ENCODE measurements around the gene PSMB8. TPM values are rescaled to one million over a fixed set of nuclear protein-coding genes. Genes with fewer than 3 reads are reported as not detected.

Gene PSMB8
- total and polyA plus RNA-seq, 12 donors = 49.2 to 195 (median 88.1) TPM

DNA sequence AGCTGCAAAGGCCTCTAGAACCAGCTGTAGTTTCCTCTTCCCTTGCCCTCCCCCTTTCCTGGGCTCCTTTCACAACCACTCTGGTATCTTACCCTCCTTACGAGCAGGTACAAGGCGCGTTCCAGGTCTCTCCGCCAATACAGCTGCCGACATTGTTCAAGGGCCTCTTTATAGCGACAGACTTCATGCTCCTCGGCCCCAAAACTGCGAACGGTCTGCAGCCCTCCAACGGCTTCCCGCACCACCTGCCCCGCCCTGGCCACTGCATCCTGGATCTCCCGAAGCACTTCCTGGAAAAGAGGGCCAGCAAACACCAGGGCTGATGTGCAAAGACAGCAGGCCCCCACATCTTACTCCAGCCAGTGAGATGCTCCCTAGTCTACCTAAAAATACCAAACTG, 11.3 kb downstream of the PSMB8 start:
- peaks cover 0 to 40% of the 10 kb centered on the region in 2 donors for H3K36me3 ChIP-seq (replicated peaks in 1 of 2)
- 85 to 98% (median 91%) methylated on average over 13 of the region's 13 CpGs for WGBS, 4 donors
- H3K27me3 ChIP-seq = no peaks in the 10 kb centered on the region

DNA sequence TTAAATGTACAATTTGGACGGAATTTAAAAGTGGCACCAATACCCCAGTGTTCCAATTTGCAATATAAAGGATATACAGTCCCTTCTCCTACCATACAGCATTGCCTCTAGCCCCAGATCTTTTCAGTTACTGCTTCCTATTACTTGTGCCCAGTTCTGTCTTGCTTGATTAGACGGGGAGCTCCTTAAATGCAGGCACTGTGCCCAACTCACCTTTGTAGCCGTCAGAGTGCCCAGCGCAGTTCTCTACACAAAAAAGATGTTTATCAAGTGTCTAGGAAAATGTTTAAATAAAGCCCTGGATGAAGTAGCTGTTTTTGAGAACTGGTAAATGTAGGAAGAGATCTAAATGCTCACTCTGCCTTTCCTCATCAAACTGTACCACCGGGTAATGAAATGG, 12.9 kb downstream of the PSMB8 start:
- no peak for DNase-seq
- no peaks in the 10 kb centered on the region for H3K27me3 ChIP-seq
- H3K4me3 ChIP-seq = no peak overlapping the region
- no peaks in the 10 kb centered on the region for H3K9me3 ChIP-seq (replicated peaks in 1 of 3)
- intact Hi-C loops (cut with DNase I) = no loop called here
- no peak for TF ChIP-seq POLR2A (IDR thresholded peaks at IDR 0.05)
- TF ChIP-seq, protein P1, sequence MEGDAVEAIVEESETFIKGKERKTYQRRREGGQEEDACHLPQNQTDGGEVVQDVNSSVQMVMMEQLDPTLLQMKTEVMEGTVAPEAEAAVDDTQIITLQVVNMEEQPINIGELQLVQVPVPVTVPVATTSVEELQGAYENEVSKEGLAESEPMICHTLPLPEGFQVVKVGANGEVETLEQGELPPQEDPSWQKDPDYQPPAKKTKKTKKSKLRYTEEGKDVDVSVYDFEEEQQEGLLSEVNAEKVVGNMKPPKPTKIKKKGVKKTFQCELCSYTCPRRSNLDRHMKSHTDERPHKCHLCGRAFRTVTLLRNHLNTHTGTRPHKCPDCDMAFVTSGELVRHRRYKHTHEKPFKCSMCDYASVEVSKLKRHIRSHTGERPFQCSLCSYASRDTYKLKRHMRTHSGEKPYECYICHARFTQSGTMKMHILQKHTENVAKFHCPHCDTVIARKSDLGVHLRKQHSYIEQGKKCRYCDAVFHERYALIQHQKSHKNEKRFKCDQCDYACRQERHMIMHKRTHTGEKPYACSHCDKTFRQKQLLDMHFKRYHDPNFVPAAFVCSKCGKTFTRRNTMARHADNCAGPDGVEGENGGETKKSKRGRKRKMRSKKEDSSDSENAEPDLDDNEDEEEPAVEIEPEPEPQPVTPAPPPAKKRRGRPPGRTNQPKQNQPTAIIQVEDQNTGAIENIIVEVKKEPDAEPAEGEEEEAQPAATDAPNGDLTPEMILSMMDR (IDR thresholded peaks at IDR 0.05) = no peak
- H3K27ac ChIP-seq = no peak overlapping the region
- H3K36me3 ChIP-seq (replicated peaks in 1 of 2) = peaks cover 0 to 40% of the 10 kb centered on the region in 2 donors
- H3K4me1 ChIP-seq (replicated peaks in 1 of 2) = no peaks in the 10 kb centered on the region
- WGBS, 4 donors = 77 to 97% (median 93%) methylated on average over 5 of the region's 5 CpGs

More for the DNA sequence above, 11.3 kb downstream of the PSMB8 start:
- TF ChIP-seq, protein P1 (IDR thresholded peaks at IDR 0.05) = no peak
- TF ChIP-seq POLR2A (IDR thresholded peaks at IDR 0.05) = no peak
- H3K4me1 ChIP-seq (replicated peaks in 1 of 2) = peaks cover 3 to 6% of the 10 kb centered on the region in 2 donors
- no peak overlapping the region for H3K4me3 ChIP-seq
- no peak for DNase-seq
- no peaks in the 10 kb centered on the region for H3K9me3 ChIP-seq (replicated peaks in 1 of 3)
- intact Hi-C loops (cut with DNase I) = no loop called here
- H3K27ac ChIP-seq = no peak overlapping the region

DNA sequence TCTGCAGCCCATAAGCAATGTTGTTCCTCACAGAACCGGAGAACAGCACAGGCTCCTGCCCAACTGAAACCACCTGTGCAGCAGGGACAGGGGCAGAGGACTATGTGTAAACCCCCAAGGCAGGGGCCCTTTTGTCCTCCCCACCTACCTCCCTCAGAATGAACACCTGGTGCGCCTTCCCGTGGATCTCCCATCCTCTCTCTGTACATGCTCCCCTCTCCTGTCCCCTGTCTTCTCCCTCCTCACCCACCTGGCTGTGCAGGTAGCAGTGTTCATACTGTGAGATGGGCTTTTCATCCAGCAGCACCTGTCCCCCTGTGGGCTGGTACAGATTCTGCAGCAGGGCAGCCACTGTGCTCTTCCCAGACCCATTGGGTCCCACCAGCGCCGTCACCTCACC, 13.8 kb downstream of the PSMB8 start:
- DNase-seq = no peak
- no peaks in the 10 kb centered on the region for H3K4me1 ChIP-seq (replicated peaks in 1 of 2)
- TF ChIP-seq, protein P1 (IDR thresholded peaks at IDR 0.05) = no peak
- TF ChIP-seq POLR2A (IDR thresholded peaks at IDR 0.05) = no peak
- no peak overlapping the region for H3K27ac ChIP-seq
- no peaks in the 10 kb centered on the region for H3K27me3 ChIP-seq
- 96 to 99% (median 97%) methylated on average over 5 of the region's 5 CpGs for WGBS, 4 donors
- H3K4me3 ChIP-seq = no peak overlapping the region
- H3K36me3 ChIP-seq (replicated peaks in 1 of 2) = peaks cover 0 to 32% of the 10 kb centered on the region in 2 donors
- intact Hi-C loops (cut with DNase I) = no loop called here
- no peaks in the 10 kb centered on the region for H3K9me3 ChIP-seq (replicated peaks in 1 of 3)

DNA sequence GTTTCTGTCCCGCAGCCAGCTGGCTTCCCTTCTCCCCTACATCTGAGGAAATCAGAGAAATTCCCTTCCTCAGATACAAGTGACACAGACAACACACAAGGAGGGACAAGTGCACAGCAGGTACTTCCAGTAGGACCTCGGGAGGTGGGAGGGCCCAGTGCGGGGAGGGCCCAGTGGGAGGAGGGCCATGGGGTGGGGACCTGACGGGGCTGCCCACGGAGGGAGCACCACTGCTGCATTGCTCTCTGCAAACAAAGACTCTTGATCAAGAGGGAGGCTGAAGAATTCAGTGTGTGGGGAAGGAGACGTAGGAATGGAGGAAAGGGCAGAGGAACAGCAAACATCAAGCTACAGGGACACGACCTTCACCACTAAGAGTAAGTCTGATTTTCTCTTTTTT, 14.4 kb downstream of the PSMB8 start:
- Histone ChIP-seq H3K9me3 (replicated peaks in 1 of 3) (no peaks in the 10 kb centered on the region), H3K27me3 (no peaks in the 10 kb centered on the region), H3K4me3 (no peak overlapping the region), H3K36me3 (replicated peaks in 1 of 2) (peaks cover 0 to 29% of the 10 kb centered on the region in 2 donors), H3K4me1 (replicated peaks in 1 of 2) (no peaks in the 10 kb centered on the region), H3K27ac (no peak overlapping the region)
- TF ChIP-seq POLR2A (IDR thresholded peaks at IDR 0.05) = no peak
- TF ChIP-seq, protein P1 (IDR thresholded peaks at IDR 0.05) = no peak
- intact Hi-C loops (cut with DNase I) = loop anchor here in 1 of 2 donors (5.0 kb wide), 1 partner anchor 38 kb away; no protein-coding TSS in a partner anchor
- no peak for DNase-seq
- 78 to 83% (median 82%) methylated on average over 7 of the region's 7 CpGs for WGBS, 4 donors

Measured in adrenal gland (tissue), 12 donors.